GM21526 (cell line): ENCODE measurements around the gene CUX1.

Experiments
- ATAC-seq: cut with Tn5 transposase; IDR thresholded peaks from one replicate; pipeline ENCODE4 v1.9.1; 2021; ENCODE audit warnings: moderate library complexity; ENCODE audit not compliant: unreplicated experiment, low FRiP score

CUX1 gene

GRCh38 chr7:101943889-101944600, 126.6 kb downstream of the CUX1 start:
- no peak for ATAC-seq

- ATAC-seq: no peak
Observed at GRCh38 chr7:101944611-101945010, 127.2 kb downstream of the CUX1 start.

GRCh38 chr7:101945034-101945758, 127.8 kb downstream of the CUX1 start:
- ATAC-seq: no peak

- no peak for ATAC-seq
Observed at GRCh38 chr7:101947899-101948298, 130.5 kb downstream of the CUX1 start.

GRCh38 chr7:101948650-101949049, 131.2 kb downstream of the CUX1 start:
- ATAC-seq: no peak

GRCh38 chr7:101950450-101951119, 133.2 kb downstream of the CUX1 start:
- no peak for ATAC-seq

- ATAC-seq: no peak
Observed at GRCh38 chr7:101951757-101952156, 134.3 kb downstream of the CUX1 start.

GRCh38 chr7:101952355-101953247, 135.2 kb downstream of the CUX1 start:
- ATAC-seq: no peak

GRCh38 chr7:101953248-101953819, 135.9 kb downstream of the CUX1 start:
- peak; percentile 72 for ATAC-seq

GRCh38 chr7:101954499-101954898, 137.1 kb downstream of the CUX1 start:
- no peak for ATAC-seq

GRCh38 chr7:101956130-101956529, 138.7 kb downstream of the CUX1 start:
- no peak for ATAC-seq

GRCh38 chr7:101957744-101958525, 140.5 kb downstream of the CUX1 start:
- no peak for ATAC-seq

- ATAC-seq: no peak
Observed at GRCh38 chr7:101959342-101959741, 141.9 kb downstream of the CUX1 start.

GRCh38 chr7:101959829-101960228, 142.4 kb downstream of the CUX1 start:
- ATAC-seq: no peak

- no peak for ATAC-seq
Observed at GRCh38 chr7:101960323-101960722, 142.9 kb downstream of the CUX1 start.

GRCh38 chr7:101960985-101961708, 143.7 kb downstream of the CUX1 start:
- ATAC-seq: no peak

- no peak for ATAC-seq
Observed at GRCh38 chr7:101961811-101962210, 144.4 kb downstream of the CUX1 start.

GRCh38 chr7:101963693-101964092, 146.3 kb downstream of the CUX1 start:
- ATAC-seq: no peak
